ENCODE data around the gene EIF4G1.

DNA sequence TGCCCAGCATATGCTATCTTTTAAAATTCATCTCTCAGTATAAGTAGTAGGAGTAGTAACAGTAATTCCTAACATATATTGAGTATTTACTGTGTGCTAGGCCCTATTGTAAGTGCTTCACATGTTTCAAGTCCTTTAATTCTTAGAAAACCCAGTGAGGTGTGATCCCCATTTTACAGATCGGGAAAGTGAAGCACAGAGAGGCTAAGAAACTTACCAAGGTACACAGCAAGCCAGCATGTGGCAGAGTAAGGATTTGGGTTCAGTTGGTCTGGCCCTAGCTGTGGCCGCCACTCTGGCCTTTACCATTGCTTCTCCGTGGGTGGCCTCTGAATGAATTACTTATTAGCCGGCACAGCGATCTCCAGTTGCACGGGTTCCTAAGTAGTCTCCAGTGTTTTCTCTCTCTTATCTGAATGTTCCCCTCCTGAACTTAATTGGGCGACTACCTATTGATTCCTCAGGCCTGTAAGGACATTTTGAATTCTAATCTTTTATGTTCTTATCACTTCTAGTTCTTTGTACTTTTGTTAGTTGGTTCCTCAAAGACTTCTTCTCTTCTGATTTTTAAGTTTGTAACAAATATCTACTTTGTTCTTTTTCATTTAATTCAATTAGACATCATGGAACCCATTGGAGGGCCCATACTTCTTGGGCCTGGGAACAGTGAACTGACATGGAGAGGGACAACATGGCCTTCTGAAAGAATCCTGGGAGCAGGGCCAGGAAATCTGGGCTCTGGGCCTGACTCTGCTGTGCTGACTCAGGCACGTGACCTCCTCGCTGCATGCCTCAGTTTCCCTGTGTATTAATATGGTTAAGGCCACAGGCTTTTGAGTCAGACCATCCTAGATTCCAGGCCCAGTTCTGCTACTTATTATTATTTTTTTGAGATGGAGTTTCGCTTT, 35.4 kb downstream of the EIF4G1 start:
- TF ChIP-seq EZH2 (IDR thresholded peaks at IDR 0.05) (no peak), POLR2AphosphoS5 (IDR thresholded peaks at IDR 0.05; ENCODE audit: borderline replicate concordance, low read depth, low read length) (no peak), FOXP2 (optimal IDR thresholded peaks at IDR 0.05; ENCODE audit: control extremely low read depth, extremely low read length, insufficient read depth) (no peak)

Data from SK-N-MC (cell line).